Measurements from ENCODE around the gene MYCBPAP.

DNA sequence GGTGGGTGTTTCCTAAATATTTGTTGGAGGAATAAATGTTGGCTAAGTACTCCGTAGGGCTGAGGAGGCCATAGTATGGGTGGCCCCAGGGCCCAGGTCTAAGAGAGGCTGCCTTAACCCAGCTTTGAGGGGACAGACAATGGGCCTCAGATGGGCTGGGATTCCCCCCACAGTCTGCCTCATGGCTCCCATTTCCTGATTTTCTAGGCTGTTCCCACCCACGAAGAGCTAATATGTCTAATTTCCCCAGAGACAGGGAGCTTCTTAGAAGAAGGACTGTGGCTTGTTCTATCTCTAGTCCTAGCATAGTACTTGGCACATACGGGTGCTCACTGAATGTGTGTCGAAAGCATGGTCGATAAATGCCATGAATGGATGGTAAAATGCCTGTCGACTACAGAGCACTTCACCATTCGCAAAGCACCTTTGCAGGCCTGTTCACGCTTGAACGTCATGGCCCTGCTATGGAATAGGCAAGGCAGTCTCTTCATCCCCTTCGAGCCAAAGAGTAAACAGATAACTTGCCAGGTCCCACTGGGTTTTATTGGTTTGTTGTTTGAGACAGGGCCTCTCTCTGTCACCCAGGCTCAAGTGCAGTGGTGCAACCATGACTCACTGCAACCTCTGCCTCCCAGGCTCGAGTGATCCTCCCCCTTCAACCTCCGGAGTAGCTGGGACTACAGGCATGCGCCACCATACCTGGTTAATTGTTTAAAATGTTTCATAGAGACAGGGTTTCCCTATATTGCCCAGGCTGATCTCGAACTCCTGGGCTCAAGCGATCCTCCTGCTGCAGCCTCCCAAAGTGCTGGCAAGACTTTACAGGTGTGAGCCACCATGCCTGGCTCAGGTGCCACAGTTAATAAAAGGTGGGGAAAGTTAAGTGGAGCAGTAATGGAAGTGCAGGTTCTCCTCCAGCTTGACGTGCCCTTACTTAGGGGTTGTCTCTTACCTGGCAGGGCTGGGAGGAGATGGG, 49.2 kb upstream of the MYCBPAP start:
- no peak for TF ChIP-seq EZH2 (IDR thresholded peaks at IDR 0.05; ENCODE audit: low read length, unreplicated experiment)
- TF ChIP-seq, protein P1, sequence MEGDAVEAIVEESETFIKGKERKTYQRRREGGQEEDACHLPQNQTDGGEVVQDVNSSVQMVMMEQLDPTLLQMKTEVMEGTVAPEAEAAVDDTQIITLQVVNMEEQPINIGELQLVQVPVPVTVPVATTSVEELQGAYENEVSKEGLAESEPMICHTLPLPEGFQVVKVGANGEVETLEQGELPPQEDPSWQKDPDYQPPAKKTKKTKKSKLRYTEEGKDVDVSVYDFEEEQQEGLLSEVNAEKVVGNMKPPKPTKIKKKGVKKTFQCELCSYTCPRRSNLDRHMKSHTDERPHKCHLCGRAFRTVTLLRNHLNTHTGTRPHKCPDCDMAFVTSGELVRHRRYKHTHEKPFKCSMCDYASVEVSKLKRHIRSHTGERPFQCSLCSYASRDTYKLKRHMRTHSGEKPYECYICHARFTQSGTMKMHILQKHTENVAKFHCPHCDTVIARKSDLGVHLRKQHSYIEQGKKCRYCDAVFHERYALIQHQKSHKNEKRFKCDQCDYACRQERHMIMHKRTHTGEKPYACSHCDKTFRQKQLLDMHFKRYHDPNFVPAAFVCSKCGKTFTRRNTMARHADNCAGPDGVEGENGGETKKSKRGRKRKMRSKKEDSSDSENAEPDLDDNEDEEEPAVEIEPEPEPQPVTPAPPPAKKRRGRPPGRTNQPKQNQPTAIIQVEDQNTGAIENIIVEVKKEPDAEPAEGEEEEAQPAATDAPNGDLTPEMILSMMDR (conservative IDR thresholded peaks at IDR 0.05; ENCODE audit: low read depth, low read length) = no peak

All from PC-3 (cell line).